Measurements from ENCODE around the gene UBE3C.

UBE3C gene

DNA sequence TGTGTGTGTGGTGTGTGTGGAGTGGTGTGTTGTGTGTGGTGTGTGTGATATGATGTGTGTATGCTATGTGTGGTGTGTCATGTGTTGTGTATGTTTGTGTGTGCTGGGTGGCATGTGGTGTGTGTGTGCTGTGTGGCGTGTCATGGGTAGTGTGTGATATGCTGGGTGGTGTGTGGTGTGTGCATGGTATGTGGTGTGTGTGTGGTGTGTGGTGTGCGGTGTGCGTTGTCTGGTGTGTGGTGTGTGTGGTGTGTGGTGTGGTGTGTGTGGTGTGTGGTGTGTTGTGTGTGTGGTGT lies 160.5 kb downstream of the UBE3C start:
- no peak for DNase-seq

DNA sequence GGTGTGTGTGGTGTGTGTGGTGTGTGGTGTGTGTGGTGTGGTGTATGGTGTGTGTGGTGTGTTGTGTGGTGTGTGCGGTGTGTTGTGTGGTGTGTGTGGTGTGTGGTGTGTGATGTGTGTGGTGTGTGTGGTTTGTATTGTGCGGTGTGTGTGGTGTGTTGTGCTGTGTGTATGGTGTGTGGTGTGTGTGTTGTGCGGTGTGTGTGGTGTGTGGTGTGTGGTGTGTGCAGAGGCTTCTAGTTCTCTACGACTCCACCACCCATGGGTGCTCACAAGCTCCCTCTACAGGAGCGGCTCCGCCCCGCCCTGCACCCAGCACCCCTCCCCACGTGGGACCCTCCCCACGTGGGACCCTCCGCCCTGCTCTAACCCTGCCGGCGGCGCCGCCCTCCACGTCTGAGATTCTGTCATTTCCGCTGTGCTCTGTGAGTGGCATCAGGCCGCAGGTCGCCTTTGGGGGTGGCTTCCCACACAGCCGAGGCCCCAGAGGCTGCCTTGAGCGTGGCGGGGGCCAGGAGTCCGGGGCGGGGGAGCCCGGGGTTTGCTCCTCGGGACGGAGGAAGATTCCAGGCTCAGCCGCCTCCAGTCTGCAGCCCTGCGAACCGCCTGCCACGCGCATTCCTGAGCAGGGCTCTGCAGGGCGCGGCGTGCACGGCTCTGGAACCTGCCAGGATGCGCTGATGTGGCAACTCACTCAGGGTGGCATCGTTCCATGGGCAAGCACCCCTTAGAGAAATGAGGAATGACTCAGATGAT lies 161.1 kb downstream of the UBE3C start:
- no peak for DNase-seq

DNA sequence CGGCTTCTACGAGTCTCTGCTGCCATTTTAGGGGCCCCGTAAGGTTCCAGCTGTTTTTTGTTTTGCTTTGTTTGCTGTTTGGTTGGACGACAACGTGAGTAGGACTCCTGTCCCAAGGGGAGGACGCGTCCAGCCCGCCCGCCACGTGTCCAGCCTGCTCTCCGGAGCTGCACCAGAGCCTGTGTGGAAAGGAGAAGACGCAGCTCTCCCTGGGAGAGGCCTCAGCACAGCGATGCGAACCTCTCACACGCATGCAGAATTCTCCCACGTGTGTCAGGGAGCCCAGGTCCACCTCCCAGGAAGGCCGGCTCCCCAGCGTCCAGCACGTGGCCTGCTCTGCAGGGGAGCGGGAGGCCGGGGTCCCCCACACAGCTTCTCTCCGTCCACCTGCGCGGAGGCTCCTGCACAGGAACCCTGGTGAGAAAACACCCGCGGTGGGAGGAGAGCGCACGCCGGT lies 161.7 kb downstream of the UBE3C start:
- no peak for DNase-seq

DNA sequence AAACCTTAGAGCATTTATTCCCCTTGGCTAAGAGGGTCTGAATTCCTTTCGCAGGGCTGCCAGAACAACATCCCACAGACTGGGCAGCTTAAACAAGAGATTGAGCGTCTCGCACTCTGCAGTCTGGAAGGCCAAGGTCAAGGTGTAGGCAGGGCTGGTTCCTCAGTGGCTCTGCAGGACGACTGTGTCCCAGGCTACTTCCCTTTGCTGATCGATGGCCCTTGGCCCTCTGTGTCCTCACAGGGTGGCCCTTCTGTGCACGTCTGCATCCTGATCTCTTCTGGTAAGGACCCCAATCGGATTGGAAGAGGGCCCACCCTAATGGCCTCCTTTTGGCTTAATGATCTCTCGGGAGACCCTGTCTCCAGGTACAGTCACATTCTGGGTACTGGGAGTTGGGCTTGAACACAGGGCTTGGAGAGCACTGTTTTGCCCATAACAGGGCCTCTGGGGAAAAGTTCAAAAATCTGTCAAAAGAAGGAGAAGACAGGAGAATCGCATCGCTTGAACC lies 162.9 kb downstream of the UBE3C start:
- DNase-seq, result no peak

DNA sequence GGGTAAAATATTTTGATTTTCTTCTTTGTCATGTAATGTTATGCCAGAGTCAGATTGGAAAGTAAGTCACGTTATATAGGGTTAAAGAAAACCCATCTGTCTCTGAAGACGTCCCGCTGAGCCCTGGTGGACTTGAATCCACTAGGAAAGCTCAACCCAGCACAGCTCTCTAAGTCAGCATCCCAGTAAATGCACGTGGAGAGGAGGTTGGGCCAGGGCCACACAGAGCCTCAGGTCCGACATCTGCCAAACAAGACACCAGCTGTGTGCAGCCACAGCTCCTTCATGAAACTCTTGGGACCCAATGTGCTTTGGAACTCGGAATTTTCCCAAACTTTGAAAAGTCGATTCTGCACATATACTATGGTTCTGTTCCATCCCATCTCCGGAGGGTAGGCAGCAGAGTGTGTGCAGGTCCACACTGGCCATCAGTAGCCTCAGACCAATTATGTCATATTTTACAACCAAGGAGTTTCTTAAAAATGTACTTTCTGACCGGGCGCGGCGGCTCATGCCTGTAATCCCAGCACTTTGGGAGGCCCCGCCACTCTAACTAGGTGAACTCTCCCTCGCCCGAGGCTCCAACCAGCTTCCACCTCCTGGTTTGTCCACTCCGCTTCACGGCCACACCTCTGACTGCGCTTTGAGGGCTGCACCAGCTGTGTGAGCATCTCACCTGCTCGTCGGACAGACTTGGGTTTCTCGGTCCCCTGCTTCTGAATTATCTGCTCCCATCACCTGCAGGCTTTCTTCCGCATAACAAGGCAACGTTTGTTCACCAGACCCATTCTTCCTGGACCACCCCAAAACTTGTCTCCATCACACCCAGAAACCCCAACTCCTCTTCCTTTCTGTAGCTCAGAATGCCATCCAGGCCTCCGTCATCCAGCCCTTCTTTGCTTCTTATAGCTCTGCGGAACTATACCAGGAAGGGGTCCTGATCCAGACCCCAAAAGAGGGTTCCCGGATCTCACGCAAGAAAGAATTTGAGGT lies 168.4 kb downstream of the UBE3C start:
- no peak for DNase-seq

DNA sequence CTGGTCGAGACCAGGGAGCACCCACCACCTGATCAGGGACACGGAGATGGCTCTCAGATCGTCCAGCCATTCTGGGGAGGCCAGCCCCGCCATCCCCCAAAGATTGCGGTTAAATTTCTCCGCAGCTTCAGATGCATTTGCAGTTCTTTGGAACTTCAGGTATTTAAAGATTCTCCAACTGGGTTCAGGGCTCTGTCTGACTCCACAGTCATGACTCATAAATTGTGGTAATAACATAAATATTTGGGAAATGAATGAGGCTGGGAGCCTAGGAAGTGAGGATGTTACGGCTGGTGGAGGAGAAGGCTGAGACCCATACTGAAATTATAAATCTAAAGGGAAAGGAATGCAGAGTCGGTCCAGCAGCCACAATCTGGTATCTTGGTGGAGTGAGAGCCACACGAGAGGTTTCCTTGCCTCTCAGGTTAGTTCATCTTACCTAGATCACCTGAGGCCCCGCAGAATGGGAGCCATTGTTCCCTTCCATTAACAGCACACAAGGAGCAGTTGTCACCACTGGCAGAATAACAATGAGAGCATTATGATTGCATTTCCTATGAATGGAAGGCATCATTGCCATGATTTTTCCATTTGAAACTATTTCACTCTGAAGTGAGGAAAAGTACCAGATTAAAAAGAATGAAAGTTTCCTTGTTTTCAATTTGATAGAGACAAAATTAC lies 171.4 kb downstream of the UBE3C start:
- DNase-seq, result no peak

DNA sequence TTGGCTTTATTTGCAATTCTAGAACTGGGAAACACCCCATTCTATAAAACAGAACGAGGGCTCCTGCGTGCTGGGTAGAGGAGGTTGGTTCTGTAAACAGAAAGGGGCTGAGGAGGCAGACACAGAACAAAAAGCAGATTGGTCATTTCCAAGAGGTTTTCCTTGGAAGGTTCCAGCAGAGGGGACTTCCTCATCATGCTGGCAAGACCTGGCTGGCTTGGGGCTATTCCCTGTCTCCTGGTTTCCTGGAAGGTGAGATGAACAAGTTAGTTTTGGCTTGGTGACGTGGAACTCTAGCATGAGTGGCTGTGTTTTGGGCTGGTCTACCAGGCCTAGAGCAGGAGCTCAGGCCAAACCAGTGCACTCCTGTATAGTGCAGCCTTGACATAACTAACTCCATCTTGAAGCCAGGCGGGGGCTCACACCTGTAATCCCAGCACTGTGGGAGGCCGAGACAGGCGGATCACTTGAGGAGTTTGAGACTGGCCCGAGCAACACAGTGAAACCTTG lies 172.0 kb downstream of the UBE3C start:
- no peak for DNase-seq

DNA sequence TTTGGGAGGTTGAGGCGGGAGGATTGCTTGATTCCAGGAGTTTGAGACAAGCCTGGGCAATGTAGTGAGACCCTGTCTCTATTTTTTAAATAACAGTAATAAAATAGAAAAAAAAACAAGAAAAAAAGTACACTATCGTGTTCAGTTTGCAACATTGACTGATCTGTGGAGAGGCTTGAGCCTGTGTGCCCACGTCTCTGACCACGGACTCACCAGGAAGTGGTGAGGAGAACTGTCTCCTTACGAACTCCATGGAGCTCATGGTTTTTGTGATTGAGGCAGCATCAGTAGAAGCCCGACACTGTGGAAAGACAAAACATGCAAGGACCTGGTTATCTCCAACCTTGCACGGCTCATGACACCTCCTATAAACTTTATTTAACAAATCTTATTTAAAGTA lies 174.2 kb downstream of the UBE3C start:
- DNase-seq, result no peak

DNA sequence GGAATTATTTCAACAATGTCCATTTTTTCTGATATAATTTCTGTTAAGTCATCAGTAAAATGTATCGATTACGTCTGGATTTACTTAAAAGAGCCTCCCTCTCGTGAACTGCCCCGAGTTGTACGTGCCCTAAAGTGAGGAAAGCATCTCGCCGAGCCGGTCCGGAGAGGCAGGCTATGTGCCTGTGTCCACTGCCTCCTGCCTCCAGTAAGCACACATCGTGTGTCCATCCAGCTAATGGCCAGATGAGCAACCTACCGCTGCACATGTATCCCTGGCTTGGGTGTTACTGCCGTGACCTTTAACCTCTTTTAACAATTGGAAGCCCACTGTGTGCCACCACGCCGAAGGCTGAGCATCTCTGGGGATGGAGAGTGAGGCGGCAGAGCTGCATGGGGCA lies 174.9 kb downstream of the UBE3C start:
- DNase-seq, result no peak

DNA sequence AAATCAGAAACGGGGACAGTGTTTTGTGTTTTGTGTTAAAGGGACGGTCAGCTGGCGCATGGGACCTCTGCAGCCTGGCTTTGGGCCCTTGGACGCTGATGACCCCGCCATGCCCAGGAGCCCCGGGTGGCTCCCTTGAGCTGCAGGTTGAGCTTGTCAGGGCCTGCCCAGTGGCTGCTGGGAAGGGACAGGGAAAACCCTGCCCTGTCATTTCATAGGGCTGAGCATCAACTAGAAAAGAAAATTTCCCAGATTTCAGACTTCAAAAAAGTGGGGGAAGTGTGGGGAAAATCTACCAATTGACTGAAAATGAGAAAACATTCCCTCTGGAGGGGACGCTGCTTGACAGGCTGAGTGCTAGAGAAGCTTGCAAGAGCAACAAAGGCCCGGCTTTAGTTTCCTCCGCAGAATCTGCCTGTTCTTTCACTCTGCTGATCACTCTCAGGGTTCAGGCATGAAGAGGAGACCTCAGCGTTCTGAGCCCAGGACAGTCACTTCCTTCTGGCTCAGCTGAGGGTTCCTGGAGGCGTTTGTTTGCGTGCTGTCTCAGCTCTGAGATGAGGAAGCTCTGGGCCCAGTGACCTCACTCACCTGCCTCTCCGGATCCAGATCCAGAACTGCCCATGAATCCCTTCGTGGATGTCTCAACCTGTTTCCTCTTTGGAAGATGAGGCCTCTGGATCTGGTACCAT lies 179.4 kb downstream of the UBE3C start:
- no peak for DNase-seq

Data from right forelimb (tissue), 1 donor.